CD14-positive monocyte (primary cell): ENCODE results near the gene GPR45. TPM values are rescaled to one million over a fixed set of nuclear protein-coding genes. Genes with fewer than 3 reads are reported as not detected.

ENCODE experiments used
- DNase-seq, 3 donors: peaks; one replicate each; pipeline ENCODE4 v3.0.0-alpha.2; 2011 to 2022
- H2AFZ ChIP-seq: 2 replicates; pipeline ENCODE4 v1.6.0; 2012; ENCODE audit warnings: mild to moderate bottlenecking, low read depth, low read length, inconsistent platforms; ENCODE audit not compliant: insufficient read depth, poor library complexity, severe bottlenecking
- H3K27ac ChIP-seq, 2 donors: 1 replicate in 1 of 2; 2 replicates in 1 of 2; pipeline ENCODE4 v1.5.1; 2012 to 2013; ENCODE audit warnings: low read length in 2 of 2, control low read depth in 1 of 2, inconsistent platforms in 1 of 2, low read depth in 1 of 2, mild to moderate bottlenecking in 1 of 2
- H3K27me3 ChIP-seq, 2 donors: one replicate each; pipeline versions ENCODE4 v1.6.0 to v1.6.1; 2011 to 2013; ENCODE audit warnings: low read length in 2 of 2; ENCODE audit not compliant: control insufficient read depth in 2 of 2, insufficient read depth in 2 of 2
- H3K36me3 ChIP-seq, 2 donors: replicated peaks in 1 of 2; 1 replicate in 1 of 2; 2 replicates in 1 of 2; pipeline versions ENCODE4 v1.5.1 to v1.6.1; 2012 to 2013; ENCODE audit warnings: low read length in 2 of 2, control low read depth in 1 of 2, inconsistent platforms in 1 of 2, mild to moderate bottlenecking in 1 of 2; ENCODE audit not compliant: insufficient read depth in 2 of 2, control insufficient read depth in 1 of 2
- H3K4me1 ChIP-seq, 2 donors: 1 replicate in 1 of 2; 2 replicates in 1 of 2; pipeline versions ENCODE4 v1.5.1 to v1.6.1; 2012 to 2013; ENCODE audit warnings: low read length in 2 of 2, control low read depth in 1 of 2, inconsistent platforms in 1 of 2, mild to moderate bottlenecking in 1 of 2, moderate library complexity in 1 of 2; ENCODE audit not compliant: insufficient read depth in 2 of 2, control insufficient read depth in 1 of 2
- H3K4me2 ChIP-seq: replicated peaks from 2 replicates; pipeline ENCODE3; 2012; ENCODE audit warnings: low read length, moderate library complexity, mild to moderate bottlenecking; ENCODE audit not compliant: poor library complexity, severe bottlenecking; ENCODE audit errors: extremely low read depth
- H3K4me3 ChIP-seq, 3 experiments: fragments of 200-600 bp in 1 of 3; sonication (generic) in 1 of 3; replicated peaks in 1 of 3; 1 replicate in 2 of 3; 2 replicates in 1 of 3; pipeline ENCODE4 v1.5.1; 2011 to 2013; ENCODE audit warnings: low read length in 3 of 3, mild to moderate bottlenecking in 3 of 3, control low read depth in 2 of 3, low read depth in 2 of 3, inconsistent platforms in 1 of 3, moderate library complexity in 1 of 3
- H3K79me2 ChIP-seq: 2 replicates; pipeline ENCODE4 v1.6.0; 2012; ENCODE audit warnings: mild to moderate bottlenecking, control low read depth, inconsistent platforms, low read length, moderate library complexity; ENCODE audit not compliant: insufficient read depth
- H3K9ac ChIP-seq: 2 replicates; pipeline ENCODE4 v1.6.0; 2017; ENCODE audit warnings: low read length, mild to moderate bottlenecking; ENCODE audit not compliant: insufficient read depth, poor library complexity, severe bottlenecking
- H3K9me3 ChIP-seq, 2 donors: replicated peaks in 1 of 2; 1 replicate in 1 of 2; 2 replicates in 1 of 2; pipeline versions ENCODE4 v1.5.1 to v1.6.1; 2012 to 2013; ENCODE audit warnings: low read length in 2 of 2, control low read depth in 1 of 2; ENCODE audit not compliant: control insufficient read depth in 1 of 2, insufficient read depth in 1 of 2
- H4K20me1 ChIP-seq: 2 replicates; pipeline ENCODE4 v1.6.0; 2012; ENCODE audit warnings: mild to moderate bottlenecking, low read length, control low read depth, moderate library complexity; ENCODE audit not compliant: insufficient read depth
- H3K27ac Mint-ChIP-seq, 7 donors: one replicate each; pipeline ENCODE4 v1.8.0; 2020; ENCODE audit warnings: mild to moderate bottlenecking in 7 of 7, mixed read lengths in 7 of 7, moderate library complexity in 6 of 7, inconsistent platforms in 2 of 7
- H3K27me3 Mint-ChIP-seq, 3 donors: one replicate each; pipeline ENCODE4 v1.8.0; 2021 to 2022; ENCODE audit warnings: low read depth in 3 of 3, mild to moderate bottlenecking in 3 of 3, mixed read lengths in 3 of 3, moderate library complexity in 3 of 3, inconsistent platforms in 1 of 3
- H3K36me3 Mint-ChIP-seq, 2 donors: one replicate each; pipeline ENCODE4 v1.8.0; 2020; ENCODE audit warnings: mixed read lengths in 2 of 2, inconsistent platforms in 1 of 2, mild to moderate bottlenecking in 1 of 2
- H3K4me1 Mint-ChIP-seq: one replicate; pipeline ENCODE4 v1.8.0; 2020; ENCODE audit warnings: mild to moderate bottlenecking, mixed read lengths
- H3K4me3 Mint-ChIP-seq, 2 donors: one replicate each; pipeline ENCODE4 v1.8.0; 2020; ENCODE audit warnings: mild to moderate bottlenecking in 2 of 2, mixed read lengths in 2 of 2, moderate library complexity in 1 of 2
- H3K9me3 Mint-ChIP-seq, 7 donors: one replicate each; pipeline ENCODE4 v1.8.0; 2020 to 2022; ENCODE audit warnings: mixed read lengths in 7 of 7, mild to moderate bottlenecking in 6 of 7, moderate library complexity in 6 of 7, inconsistent platforms in 2 of 7
- WGBS: methylation state at CpG from one replicate; pipeline ENCODE4 v1.1.5; 2013; ENCODE audit warnings: missing lambda C conversion rate; ENCODE audit not compliant: insufficient coverage; 5-methylcytosine and 5-hydroxymethylcytosine counted together
- intact Hi-C, 2 donors: fragments of 100-400 bp; cut with micrococcal nuclease; formaldehyde crosslinking; loops; one replicate each; pipeline versions ENCODE4 v1.15.0 to v1.15.1; 2023
- polyA plus RNA-seq, 3 donors: library from polyadenylated mRNA; depleted of rRNA in 1 of 3; unstranded in 2 of 3; stranded (reverse) in 1 of 3; fragments of 300-500 nt in 2 of 3; fragments of >200 nt in 1 of 3; fragmentation: Illumina TruSeq in 2 of 3; gene quantifications; 1 replicate in 2 of 3; 2 replicates in 1 of 3; pipeline ENCODE4 v1.2.3, GENCODE V29; 2012 to 2021
- TF ChIP-seq, protein P1 (sequence below): fragments of 200-600 bp; IDR thresholded peaks from one replicate; pipeline ENCODE4 v1.8.0; 2022; ENCODE audit warnings: antibody characterized with exemption, mild to moderate bottlenecking

The GPR45 gene
- polyA plus RNA-seq, 3 donors: not detected

DNA sequence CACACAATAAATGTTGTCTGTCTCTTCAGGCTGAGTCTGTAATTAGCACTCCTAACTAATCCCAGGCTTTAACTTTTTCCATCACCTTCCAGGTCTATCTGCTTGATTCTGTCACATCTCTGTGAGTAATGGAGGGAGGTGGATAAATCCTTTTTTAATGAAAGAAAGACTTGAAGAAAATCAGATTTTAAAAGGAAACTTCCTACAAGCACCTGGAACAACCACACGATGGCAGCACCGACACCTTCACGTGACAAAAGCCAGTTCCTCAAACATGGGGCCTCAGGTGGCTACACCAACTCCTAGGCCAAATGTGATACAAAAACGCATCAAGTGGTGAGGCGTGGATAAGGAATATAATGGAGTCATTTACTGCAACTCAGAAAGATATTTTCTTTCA is 46.1 kb downstream of the GPR45 start:
- H3K27ac Mint-ChIP-seq: peak overlapping the region in 2 of 7 donors; percentile 13 to 28
- no peak overlapping the region for H3K4me2 ChIP-seq
- intact Hi-C loops: no loop called here
- H3K4me1 Mint-ChIP-seq: no peaks in the 10 kb centered on the region
- no peaks in the 10 kb centered on the region for H3K9me3 Mint-ChIP-seq
- no peak overlapping the region for H3K4me3 Mint-ChIP-seq
- H3K27me3 Mint-ChIP-seq: peaks cover 0 to 3% (median 0%) of the 10 kb centered on the region in 3 donors
- peak; percentile 23 to 49 (median 41) for DNase-seq
- H3K4me3 ChIP-seq: no peak overlapping the region
- H3K36me3 Mint-ChIP-seq: peaks cover 69 to 75% of the 10 kb centered on the region in 2 donors
- no peaks in the 10 kb centered on the region for H4K20me1 ChIP-seq
- TF ChIP-seq, protein P1, sequence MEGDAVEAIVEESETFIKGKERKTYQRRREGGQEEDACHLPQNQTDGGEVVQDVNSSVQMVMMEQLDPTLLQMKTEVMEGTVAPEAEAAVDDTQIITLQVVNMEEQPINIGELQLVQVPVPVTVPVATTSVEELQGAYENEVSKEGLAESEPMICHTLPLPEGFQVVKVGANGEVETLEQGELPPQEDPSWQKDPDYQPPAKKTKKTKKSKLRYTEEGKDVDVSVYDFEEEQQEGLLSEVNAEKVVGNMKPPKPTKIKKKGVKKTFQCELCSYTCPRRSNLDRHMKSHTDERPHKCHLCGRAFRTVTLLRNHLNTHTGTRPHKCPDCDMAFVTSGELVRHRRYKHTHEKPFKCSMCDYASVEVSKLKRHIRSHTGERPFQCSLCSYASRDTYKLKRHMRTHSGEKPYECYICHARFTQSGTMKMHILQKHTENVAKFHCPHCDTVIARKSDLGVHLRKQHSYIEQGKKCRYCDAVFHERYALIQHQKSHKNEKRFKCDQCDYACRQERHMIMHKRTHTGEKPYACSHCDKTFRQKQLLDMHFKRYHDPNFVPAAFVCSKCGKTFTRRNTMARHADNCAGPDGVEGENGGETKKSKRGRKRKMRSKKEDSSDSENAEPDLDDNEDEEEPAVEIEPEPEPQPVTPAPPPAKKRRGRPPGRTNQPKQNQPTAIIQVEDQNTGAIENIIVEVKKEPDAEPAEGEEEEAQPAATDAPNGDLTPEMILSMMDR: peak; percentile 62
- H3K9me3 ChIP-seq: no peaks in the 10 kb centered on the region
- H3K27me3 ChIP-seq: no peaks in the 10 kb centered on the region
- H3K36me3 ChIP-seq: peaks cover 79 to 99% of the 10 kb centered on the region in 2 donors
- H3K9ac ChIP-seq: no peak overlapping the region
- peak overlapping the region in 1 of 2 donors; percentile 15 for H3K27ac ChIP-seq
- no peaks in the 10 kb centered on the region for H3K79me2 ChIP-seq
- H3K4me1 ChIP-seq: no peaks in the 10 kb centered on the region
- H2AFZ ChIP-seq: no peak overlapping the region
- no CpG with 5 or more reads among the region's 5 CpGs for WGBS

DNA sequence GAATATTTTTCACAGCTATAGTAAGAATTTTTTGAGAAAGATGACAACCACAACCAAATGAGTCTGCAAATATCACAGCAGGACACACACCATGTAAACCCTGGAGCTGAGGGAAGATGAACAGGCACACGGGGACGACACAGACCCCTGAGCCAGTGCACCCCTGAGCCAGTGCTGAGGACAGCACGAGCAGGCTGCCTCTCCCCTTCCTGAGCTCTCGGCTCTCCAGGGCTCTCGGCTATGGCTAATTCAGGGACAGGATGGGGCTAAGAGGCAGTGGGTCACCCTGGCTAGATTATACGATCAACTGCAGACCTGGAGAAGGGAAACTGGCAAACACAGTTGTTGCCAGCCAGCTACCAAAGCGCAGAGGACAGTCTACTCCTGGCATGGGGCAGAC is 46.6 kb downstream of the GPR45 start:
- peak overlapping the region in 1 of 2 donors; percentile 15 for H3K27ac ChIP-seq
- Mint-ChIP-seq H3K4me3 (no peak overlapping the region), H3K27me3 (peaks cover 0 to 2% (median 0%) of the 10 kb centered on the region in 3 donors), H3K27ac (peak overlapping the region in 1 of 7 donors; percentile 28), H3K9me3 (no peaks in the 10 kb centered on the region), H3K36me3 (peaks cover 69 to 78% of the 10 kb centered on the region in 2 donors), H3K4me1 (no peaks in the 10 kb centered on the region)
- no peak for DNase-seq
- H3K9ac ChIP-seq: no peak overlapping the region
- no peaks in the 10 kb centered on the region for H4K20me1 ChIP-seq
- 97% methylated on average over 5 of the region's 7 CpGs for WGBS
- H3K36me3 ChIP-seq: peaks cover 78 to 99% of the 10 kb centered on the region in 2 donors
- H3K9me3 ChIP-seq: no peaks in the 10 kb centered on the region
- H3K79me2 ChIP-seq: no peaks in the 10 kb centered on the region
- no peak overlapping the region for H3K4me3 ChIP-seq
- no peak overlapping the region for H2AFZ ChIP-seq
- TF ChIP-seq, protein P1: no peak
- no peaks in the 10 kb centered on the region for H3K4me1 ChIP-seq
- no peaks in the 10 kb centered on the region for H3K27me3 ChIP-seq
- H3K4me2 ChIP-seq: no peak overlapping the region
- intact Hi-C loops: no loop called here
